ENCODE measurements around the gene C1RL.

- TF ChIP-seq POLR2A (IDR thresholded peaks at IDR 0.05) (no peak), CTCF (IDR thresholded peaks at IDR 0.05) (no peak)
Observed at GRCh38 chr12:7150841-7151240, 41.8 kb upstream of the C1RL start.

All from thyroid gland (tissue), 4 donors.